Neural cell (in vitro differentiated cells): ENCODE measurements around the gene YWHAH.

Experiments
- EP300 ChIP-seq: fragments of 450-650 bp; conservative IDR thresholded peaks from 2 replicates; pipeline ENCODE4 v1.6.1; 2014; ENCODE audit warnings: antibody characterized with exemption, mild to moderate bottlenecking, moderate library complexity; ENCODE audit not compliant: poor library complexity, severe bottlenecking
- POLR2AphosphoS5 ChIP-seq: IDR thresholded peaks from 2 replicates; pipeline ENCODE4 v1.6.1; 2012
- RAD21 ChIP-seq: fragments of 450-650 bp; conservative IDR thresholded peaks from 2 replicates; pipeline ENCODE4 v1.6.1; 2014; ENCODE audit warnings: antibody characterized with exemption, mild to moderate bottlenecking, moderate library complexity
- TF ChIP-seq, protein P1 (sequence below): fragments of 450-650 bp; IDR thresholded peaks from 2 replicates; pipeline ENCODE4 v1.5.1; 2014; ENCODE audit warnings: antibody characterized with exemption, mild to moderate bottlenecking, moderate library complexity; ENCODE audit not compliant: poor library complexity, severe bottlenecking

DNA sequence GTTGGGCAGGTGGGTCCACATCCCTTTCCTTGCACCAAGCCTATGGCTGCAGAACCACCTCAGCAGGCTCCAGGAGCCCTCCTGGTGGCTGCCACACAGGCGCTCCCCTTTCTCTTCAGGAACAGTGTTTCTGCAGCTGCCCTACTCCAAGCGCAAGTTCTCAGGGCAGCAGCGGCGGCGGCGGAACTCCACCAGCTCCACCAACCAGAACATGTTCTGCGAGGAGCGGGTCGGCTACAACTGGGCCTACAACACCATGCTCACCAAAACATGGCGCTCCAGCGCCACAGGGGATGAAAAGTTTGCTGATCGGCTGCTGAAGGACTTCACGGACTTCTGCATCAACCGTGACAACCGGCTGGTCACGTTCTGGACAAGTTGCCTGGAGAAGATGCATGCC is 38.2 kb upstream of the YWHAH start:
- TF ChIP-seq EP300 (no peak), POLR2AphosphoS5 (no peak), RAD21 (no peak)
- TF ChIP-seq, protein P1, sequence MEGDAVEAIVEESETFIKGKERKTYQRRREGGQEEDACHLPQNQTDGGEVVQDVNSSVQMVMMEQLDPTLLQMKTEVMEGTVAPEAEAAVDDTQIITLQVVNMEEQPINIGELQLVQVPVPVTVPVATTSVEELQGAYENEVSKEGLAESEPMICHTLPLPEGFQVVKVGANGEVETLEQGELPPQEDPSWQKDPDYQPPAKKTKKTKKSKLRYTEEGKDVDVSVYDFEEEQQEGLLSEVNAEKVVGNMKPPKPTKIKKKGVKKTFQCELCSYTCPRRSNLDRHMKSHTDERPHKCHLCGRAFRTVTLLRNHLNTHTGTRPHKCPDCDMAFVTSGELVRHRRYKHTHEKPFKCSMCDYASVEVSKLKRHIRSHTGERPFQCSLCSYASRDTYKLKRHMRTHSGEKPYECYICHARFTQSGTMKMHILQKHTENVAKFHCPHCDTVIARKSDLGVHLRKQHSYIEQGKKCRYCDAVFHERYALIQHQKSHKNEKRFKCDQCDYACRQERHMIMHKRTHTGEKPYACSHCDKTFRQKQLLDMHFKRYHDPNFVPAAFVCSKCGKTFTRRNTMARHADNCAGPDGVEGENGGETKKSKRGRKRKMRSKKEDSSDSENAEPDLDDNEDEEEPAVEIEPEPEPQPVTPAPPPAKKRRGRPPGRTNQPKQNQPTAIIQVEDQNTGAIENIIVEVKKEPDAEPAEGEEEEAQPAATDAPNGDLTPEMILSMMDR, result no peak
